SK-N-MC (cell line): Measurements from ENCODE around the gene RAB40AL.
"Not testable (repeated sequence)": the region's sequence is repeated elsewhere in the genome, so short reads cannot be mapped to it uniquely, and the experiment has no call there.

ENCODE experiments used
- DNase-seq: peaks from one replicate; pipeline ENCODE4 v3.0.0-alpha.2; 2011; ENCODE audit warnings: low read depth, low spot score
- H3K27ac ChIP-seq: fragments of 200-600 bp; sonication (generic); 2 replicates; pipeline ENCODE4 v1.5.1; 2016; ENCODE audit warnings: mixed run types
- H3K36me3 ChIP-seq: fragments of 200-600 bp; sonication (generic); 2 replicates; pipeline ENCODE4 v1.6.1; 2017; ENCODE audit warnings: antibody characterized with exemption, low read length, mixed read lengths; ENCODE audit not compliant: insufficient read depth
- H3K4me3 ChIP-seq: fragments of 200-600 bp; sonication (generic); 2 replicates; pipeline ENCODE4 v1.5.1; 2016
- H3K9ac ChIP-seq: fragments of 200-600 bp; sonication (generic); 2 replicates; pipeline ENCODE4 v1.8.0; 2017; ENCODE audit warnings: mixed run types, mixed read lengths; ENCODE audit not compliant: insufficient read length
- H3K9me3 ChIP-seq: fragments of 200-600 bp; sonication (generic); 2 replicates; pipeline ENCODE4 v1.6.1; 2017; ENCODE audit warnings: low read depth, mild to moderate bottlenecking, antibody characterized with exemption, low read length, moderate library complexity, mixed read lengths
- EZH2 ChIP-seq: fragments of 200-600 bp; sonication (generic); IDR thresholded peaks from one replicate; pipeline ENCODE4 v1.6.1; 2017; ENCODE audit warnings: antibody characterized with exemption
- FOXP2 ChIP-seq: optimal IDR thresholded peaks from 2 replicates; pipeline ENCODE3; 2011; ENCODE audit warnings: mild to moderate bottlenecking, moderate library complexity; ENCODE audit not compliant: insufficient read depth; ENCODE audit errors: extremely low read length, control extremely low read depth
- POLR2AphosphoS5 ChIP-seq: IDR thresholded peaks from 2 replicates; pipeline ENCODE4 v1.6.1; 2012; ENCODE audit warnings: mild to moderate bottlenecking, low read depth, low read length, borderline replicate concordance

RAB40AL gene

GRCh38 chrX:102936972-102937371 is at the start of gene RAB40AL:
Gene RAB40AL, plus strand, starts transcription at chrX:102937272. Its CDS starts 47 bp downstream, at chrX:102937319.
- not testable (repeated sequence) for H3K9ac ChIP-seq, H3K27ac ChIP-seq, DNase-seq, H3K4me3 ChIP-seq, H3K36me3 ChIP-seq, H3K9me3 ChIP-seq

GRCh38 chrX:102887687-102888086 is 49.4 kb upstream of the RAB40AL start:
- Histone ChIP-seq H3K36me3 (no peaks in the 10 kb centered on the region), H3K27ac (no peak overlapping the region), H3K9me3 (no peaks in the 10 kb centered on the region), H3K9ac (no peak overlapping the region), H3K4me3 (no peak overlapping the region)
- DNase-seq: no peak
- TF ChIP-seq EZH2 (no peak), FOXP2 (no peak), POLR2AphosphoS5 (no peak)

GRCh38 chrX:102892103-102892502 is 45.0 kb upstream of the RAB40AL start:
- Histone ChIP-seq H3K9ac (no peak overlapping the region), H3K36me3 (no peaks in the 10 kb centered on the region), H3K4me3 (no peak overlapping the region), H3K27ac (no peak overlapping the region), H3K9me3 (no peaks in the 10 kb centered on the region)
- no peak for DNase-seq
- no peak for TF ChIP-seq POLR2AphosphoS5
- TF ChIP-seq EZH2: no peak
- TF ChIP-seq FOXP2: no peak

- Histone ChIP-seq H3K36me3 (no peaks in the 10 kb centered on the region), H3K9ac (no peak overlapping the region), H3K4me3 (no peak overlapping the region), H3K27ac (no peak overlapping the region), H3K9me3 (no peaks in the 10 kb centered on the region)
- DNase-seq: peak; percentile 28
- TF ChIP-seq POLR2AphosphoS5: no peak
- no peak for TF ChIP-seq EZH2
These were observed 36.8 kb upstream of the RAB40AL start for GRCh38 chrX:102899940-102900916.

- TF ChIP-seq POLR2AphosphoS5: no peak
- TF ChIP-seq FOXP2: no peak
- no peak for TF ChIP-seq EZH2
- Histone ChIP-seq H3K27ac (no peak overlapping the region), H3K9me3 (no peaks in the 10 kb centered on the region), H3K4me3 (no peak overlapping the region), H3K36me3 (peaks cover 3% of the 10 kb centered on the region; the same call in 1 of the 2 replicates), H3K9ac (no peak overlapping the region)
- no peak for DNase-seq
These were observed 34.7 kb upstream of the RAB40AL start for GRCh38 chrX:102902355-102902754.

GRCh38 chrX:102930990-102931756 is 5.9 kb upstream of the RAB40AL start:
- Histone ChIP-seq H3K9me3 (no peaks in the 10 kb centered on the region), H3K36me3 (no peaks in the 10 kb centered on the region), H3K27ac (no peak overlapping the region), H3K4me3 (no peak overlapping the region), H3K9ac (no peak overlapping the region)
- no peak for TF ChIP-seq EZH2
- DNase-seq: no peak

- Histone ChIP-seq H3K4me3 (no peak overlapping the region), H3K27ac (no peak overlapping the region), H3K9me3 (no peaks in the 10 kb centered on the region), H3K36me3 (no peaks in the 10 kb centered on the region), H3K9ac (no peak overlapping the region)
- no peak for DNase-seq
- no peak for TF ChIP-seq FOXP2
- no peak for TF ChIP-seq EZH2
- no peak for TF ChIP-seq POLR2AphosphoS5
These were observed 2.4 kb upstream of the RAB40AL start for GRCh38 chrX:102934624-102935023.

GRCh38 chrX:102950908-102951866 is 14.1 kb downstream of the RAB40AL start:
- DNase-seq: peak; percentile 32

More at GRCh38 chrX:102950908-102951866, 14.1 kb downstream of the RAB40AL start:
- TF ChIP-seq EZH2 (no peak), POLR2AphosphoS5 (no peak), FOXP2 (no peak)
- Histone ChIP-seq H3K4me3 (peak overlapping the region; percentile 65), H3K9ac (no peak overlapping the region), H3K27ac (no peak overlapping the region), H3K9me3 (no peaks in the 10 kb centered on the region), H3K36me3 (no peaks in the 10 kb centered on the region)
